PC-9 (cell line): ENCODE results near the gene MTERF1.

ENCODE experiments used
- EZH2 ChIP-seq: fragments of 200-600 bp; sonication (generic); IDR thresholded peaks from 2 replicates; pipeline ENCODE4 v1.8.0; 2017; ENCODE audit warnings: antibody characterized with exemption, low read depth
- TF ChIP-seq, protein P1 (sequence below): fragments of 200-600 bp; sonication (generic); conservative IDR thresholded peaks from 2 replicates; pipeline ENCODE4 v1.6.1; 2017; ENCODE audit warnings: mixed run types, antibody characterized with exemption, mild to moderate bottlenecking, moderate library complexity

GRCh38 chr7:91910171-91910570 is 29.7 kb upstream of the MTERF1 start:
- TF ChIP-seq, protein P1, sequence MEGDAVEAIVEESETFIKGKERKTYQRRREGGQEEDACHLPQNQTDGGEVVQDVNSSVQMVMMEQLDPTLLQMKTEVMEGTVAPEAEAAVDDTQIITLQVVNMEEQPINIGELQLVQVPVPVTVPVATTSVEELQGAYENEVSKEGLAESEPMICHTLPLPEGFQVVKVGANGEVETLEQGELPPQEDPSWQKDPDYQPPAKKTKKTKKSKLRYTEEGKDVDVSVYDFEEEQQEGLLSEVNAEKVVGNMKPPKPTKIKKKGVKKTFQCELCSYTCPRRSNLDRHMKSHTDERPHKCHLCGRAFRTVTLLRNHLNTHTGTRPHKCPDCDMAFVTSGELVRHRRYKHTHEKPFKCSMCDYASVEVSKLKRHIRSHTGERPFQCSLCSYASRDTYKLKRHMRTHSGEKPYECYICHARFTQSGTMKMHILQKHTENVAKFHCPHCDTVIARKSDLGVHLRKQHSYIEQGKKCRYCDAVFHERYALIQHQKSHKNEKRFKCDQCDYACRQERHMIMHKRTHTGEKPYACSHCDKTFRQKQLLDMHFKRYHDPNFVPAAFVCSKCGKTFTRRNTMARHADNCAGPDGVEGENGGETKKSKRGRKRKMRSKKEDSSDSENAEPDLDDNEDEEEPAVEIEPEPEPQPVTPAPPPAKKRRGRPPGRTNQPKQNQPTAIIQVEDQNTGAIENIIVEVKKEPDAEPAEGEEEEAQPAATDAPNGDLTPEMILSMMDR: no peak
- no peak for TF ChIP-seq EZH2
